HEK293 (cell line): Measurements from ENCODE around the gene EBI3.

Experiments used
- KLF17 ChIP-seq: fragments of 450-650 bp; formaldehyde crosslinking; IDR thresholded peaks from 2 replicates; pipeline ENCODE4 v1.5.1; 2016; ENCODE audit warnings: missing biosample characterization, missing genetic modification characterization
- OVOL3 ChIP-seq: fragments of 450-650 bp; formaldehyde crosslinking; IDR thresholded peaks from 2 replicates; pipeline ENCODE4 v1.5.1; 2016; ENCODE audit warnings: missing biosample characterization, missing genetic modification characterization
- PRDM6 ChIP-seq: fragments of 450-650 bp; formaldehyde crosslinking; IDR thresholded peaks from 2 replicates; pipeline ENCODE4 v1.5.1; 2017; ENCODE audit warnings: missing biosample characterization, missing genetic modification characterization
- RBAK ChIP-seq: fragments of 450-650 bp; formaldehyde crosslinking; IDR thresholded peaks from 2 replicates; pipeline ENCODE4 v1.5.1; 2016; ENCODE audit warnings: missing biosample characterization, missing genetic modification characterization
- YY2 ChIP-seq: fragments of 450-650 bp; formaldehyde crosslinking; IDR thresholded peaks from 2 replicates; pipeline ENCODE4 v1.5.1; 2016; ENCODE audit warnings: missing biosample characterization, missing genetic modification characterization
- ZEB2 ChIP-seq: fragments of 450-650 bp; formaldehyde crosslinking; IDR thresholded peaks from 2 replicates; pipeline ENCODE4 v1.5.1; 2016; ENCODE audit warnings: missing biosample characterization, missing genetic modification characterization
- ZIC2 ChIP-seq: fragments of 450-650 bp; formaldehyde crosslinking; IDR thresholded peaks from 2 replicates; pipeline ENCODE4 v1.5.1; 2016; ENCODE audit warnings: missing biosample characterization, missing genetic modification characterization
- ZNF10 ChIP-seq: fragments of 450-650 bp; formaldehyde crosslinking; IDR thresholded peaks from 2 replicates; pipeline ENCODE4 v1.5.1; 2017; ENCODE audit warnings: missing biosample characterization, missing genetic modification characterization
- ZNF133 ChIP-seq: fragments of 450-650 bp; formaldehyde crosslinking; IDR thresholded peaks from 2 replicates; pipeline ENCODE4 v1.5.1; 2016; ENCODE audit warnings: missing biosample characterization, missing genetic modification characterization
- ZNF174 ChIP-seq: fragments of 450-650 bp; formaldehyde crosslinking; IDR thresholded peaks from 2 replicates; pipeline ENCODE4 v1.5.0; 2017; ENCODE audit warnings: missing biosample characterization, mild to moderate bottlenecking, missing genetic modification characterization
- ZNF2 ChIP-seq: fragments of 450-650 bp; formaldehyde crosslinking; IDR thresholded peaks from 2 replicates; pipeline ENCODE4 v1.5.1; 2016; ENCODE audit warnings: missing biosample characterization, missing genetic modification characterization
- ZNF202 ChIP-seq: fragments of 450-650 bp; formaldehyde crosslinking; IDR thresholded peaks from 2 replicates; pipeline ENCODE4 v1.5.1; 2016; ENCODE audit warnings: missing biosample characterization, missing genetic modification characterization, borderline replicate concordance
- ZNF23 ChIP-seq: fragments of 450-650 bp; formaldehyde crosslinking; IDR thresholded peaks from 2 replicates; pipeline ENCODE4 v1.5.1; 2016; ENCODE audit warnings: missing biosample characterization, missing genetic modification characterization, borderline replicate concordance
- ZNF239 ChIP-seq: fragments of 450-650 bp; formaldehyde crosslinking; IDR thresholded peaks from 2 replicates; pipeline ENCODE4 v1.5.1; 2016; ENCODE audit warnings: missing biosample characterization, missing genetic modification characterization
- ZNF24 ChIP-seq: fragments of 450-650 bp; formaldehyde crosslinking; IDR thresholded peaks from 2 replicates; pipeline ENCODE4 v1.5.1; 2016; ENCODE audit warnings: missing biosample characterization, missing genetic modification characterization
- ZNF324 ChIP-seq: fragments of 450-650 bp; formaldehyde crosslinking; IDR thresholded peaks from 2 replicates; pipeline ENCODE4 v1.5.1; 2016; ENCODE audit warnings: missing biosample characterization, missing genetic modification characterization
- ZNF335 ChIP-seq: fragments of 450-650 bp; formaldehyde crosslinking; conservative IDR thresholded peaks from 2 replicates; pipeline ENCODE4 v1.5.1; 2016; ENCODE audit warnings: missing biosample characterization, missing genetic modification characterization
- ZNF423 ChIP-seq: fragments of 450-650 bp; formaldehyde crosslinking; IDR thresholded peaks from 2 replicates; pipeline ENCODE4 v1.5.1; 2016; ENCODE audit warnings: missing biosample characterization, missing genetic modification characterization
- ZNF623 ChIP-seq: fragments of 450-650 bp; formaldehyde crosslinking; IDR thresholded peaks from 2 replicates; pipeline ENCODE4 v1.5.1; 2016; ENCODE audit warnings: missing biosample characterization, missing genetic modification characterization
- ZNF660 ChIP-seq: fragments of 450-650 bp; IDR thresholded peaks from 2 replicates; pipeline ENCODE4 v1.5.1; 2018; ENCODE audit warnings: missing biosample characterization, mild to moderate bottlenecking, missing genetic modification characterization
- ZNF664 ChIP-seq: fragments of 450-650 bp; formaldehyde crosslinking; IDR thresholded peaks from 2 replicates; pipeline ENCODE4 v1.5.1; 2016; ENCODE audit warnings: missing biosample characterization, missing genetic modification characterization
- ZNF785 ChIP-seq: fragments of 450-650 bp; formaldehyde crosslinking; IDR thresholded peaks from 2 replicates; pipeline ENCODE4 v1.5.1; 2016; ENCODE audit warnings: missing biosample characterization, missing genetic modification characterization
- ZNF830 ChIP-seq: fragments of 450-650 bp; IDR thresholded peaks from 2 replicates; pipeline ENCODE4 v1.5.0; 2018; ENCODE audit warnings: missing biosample characterization, missing genetic modification characterization, low read depth, mild to moderate bottlenecking, moderate library complexity
- TF ChIP-seq, protein P1 (sequence below): fragments of 450-650 bp; formaldehyde crosslinking; IDR thresholded peaks from 2 replicates; pipeline ENCODE4 v1.5.1; 2017; ENCODE audit warnings: missing biosample characterization, missing genetic modification characterization
- TF ChIP-seq, protein P2 (sequence below): fragments of 450-650 bp; formaldehyde crosslinking; IDR thresholded peaks from 2 replicates; pipeline ENCODE4 v1.5.1; 2017; ENCODE audit warnings: missing biosample characterization, missing genetic modification characterization
- TF ChIP-seq, protein P3 (sequence below): fragments of 450-650 bp; formaldehyde crosslinking; IDR thresholded peaks from 2 replicates; pipeline ENCODE4 v1.5.1; 2016; ENCODE audit warnings: missing biosample characterization, missing genetic modification characterization
- TF ChIP-seq, protein P4 (sequence below): fragments of 450-650 bp; formaldehyde crosslinking; IDR thresholded peaks from 2 replicates; pipeline ENCODE4; 2016; ENCODE audit warnings: missing biosample characterization, missing genetic modification characterization

Gene EBI3

GRCh38 chr19:4232614-4233281 is 3.4 kb downstream of the EBI3 start (continued):
- TF ChIP-seq, protein P1, sequence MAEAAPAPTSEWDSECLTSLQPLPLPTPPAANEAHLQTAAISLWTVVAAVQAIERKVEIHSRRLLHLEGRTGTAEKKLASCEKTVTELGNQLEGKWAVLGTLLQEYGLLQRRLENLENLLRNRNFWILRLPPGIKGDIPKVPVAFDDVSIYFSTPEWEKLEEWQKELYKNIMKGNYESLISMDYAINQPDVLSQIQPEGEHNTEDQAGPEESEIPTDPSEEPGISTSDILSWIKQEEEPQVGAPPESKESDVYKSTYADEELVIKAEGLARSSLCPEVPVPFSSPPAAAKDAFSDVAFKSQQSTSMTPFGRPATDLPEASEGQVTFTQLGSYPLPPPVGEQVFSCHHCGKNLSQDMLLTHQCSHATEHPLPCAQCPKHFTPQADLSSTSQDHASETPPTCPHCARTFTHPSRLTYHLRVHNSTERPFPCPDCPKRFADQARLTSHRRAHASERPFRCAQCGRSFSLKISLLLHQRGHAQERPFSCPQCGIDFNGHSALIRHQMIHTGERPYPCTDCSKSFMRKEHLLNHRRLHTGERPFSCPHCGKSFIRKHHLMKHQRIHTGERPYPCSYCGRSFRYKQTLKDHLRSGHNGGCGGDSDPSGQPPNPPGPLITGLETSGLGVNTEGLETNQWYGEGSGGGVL (tag by site-specific recombination) = no peak
- TF ChIP-seq ZNF335 (tag by site-specific recombination) = peak; percentile 37; the same call in 1 of the 2 replicates
- TF ChIP-seq ZNF324 (tag by site-specific recombination) = no peak
- peak; percentile 99 for TF ChIP-seq ZNF24 (tag by site-specific recombination)
- TF ChIP-seq ZNF830 = no peak
- TF ChIP-seq ZNF23 = no peak
- no peak for TF ChIP-seq ZNF2 (tag by site-specific recombination)
- TF ChIP-seq RBAK (tag by site-specific recombination) = no peak
- TF ChIP-seq, protein P2, sequence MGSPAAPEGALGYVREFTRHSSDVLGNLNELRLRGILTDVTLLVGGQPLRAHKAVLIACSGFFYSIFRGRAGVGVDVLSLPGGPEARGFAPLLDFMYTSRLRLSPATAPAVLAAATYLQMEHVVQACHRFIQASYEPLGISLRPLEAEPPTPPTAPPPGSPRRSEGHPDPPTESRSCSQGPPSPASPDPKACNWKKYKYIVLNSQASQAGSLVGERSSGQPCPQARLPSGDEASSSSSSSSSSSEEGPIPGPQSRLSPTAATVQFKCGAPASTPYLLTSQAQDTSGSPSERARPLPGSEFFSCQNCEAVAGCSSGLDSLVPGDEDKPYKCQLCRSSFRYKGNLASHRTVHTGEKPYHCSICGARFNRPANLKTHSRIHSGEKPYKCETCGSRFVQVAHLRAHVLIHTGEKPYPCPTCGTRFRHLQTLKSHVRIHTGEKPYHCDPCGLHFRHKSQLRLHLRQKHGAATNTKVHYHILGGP (tag by site-specific recombination) = no peak
- TF ChIP-seq YY2 (tag by site-specific recombination) = peak; percentile 5; the same call in 1 of the 2 replicates
- no peak for TF ChIP-seq KLF17 (tag by site-specific recombination)
- no peak for TF ChIP-seq ZNF239 (tag by site-specific recombination)
- no peak for TF ChIP-seq ZNF623 (tag by site-specific recombination)
- TF ChIP-seq ZNF785 (tag by site-specific recombination) = no peak
- TF ChIP-seq, protein P3, sequence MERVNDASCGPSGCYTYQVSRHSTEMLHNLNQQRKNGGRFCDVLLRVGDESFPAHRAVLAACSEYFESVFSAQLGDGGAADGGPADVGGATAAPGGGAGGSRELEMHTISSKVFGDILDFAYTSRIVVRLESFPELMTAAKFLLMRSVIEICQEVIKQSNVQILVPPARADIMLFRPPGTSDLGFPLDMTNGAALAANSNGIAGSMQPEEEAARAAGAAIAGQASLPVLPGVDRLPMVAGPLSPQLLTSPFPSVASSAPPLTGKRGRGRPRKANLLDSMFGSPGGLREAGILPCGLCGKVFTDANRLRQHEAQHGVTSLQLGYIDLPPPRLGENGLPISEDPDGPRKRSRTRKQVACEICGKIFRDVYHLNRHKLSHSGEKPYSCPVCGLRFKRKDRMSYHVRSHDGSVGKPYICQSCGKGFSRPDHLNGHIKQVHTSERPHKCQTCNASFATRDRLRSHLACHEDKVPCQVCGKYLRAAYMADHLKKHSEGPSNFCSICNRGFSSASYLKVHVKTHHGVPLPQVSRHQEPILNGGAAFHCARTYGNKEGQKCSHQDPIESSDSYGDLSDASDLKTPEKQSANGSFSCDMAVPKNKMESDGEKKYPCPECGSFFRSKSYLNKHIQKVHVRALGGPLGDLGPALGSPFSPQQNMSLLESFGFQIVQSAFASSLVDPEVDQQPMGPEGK (tag by site-specific recombination) = no peak
- TF ChIP-seq, protein P4, sequence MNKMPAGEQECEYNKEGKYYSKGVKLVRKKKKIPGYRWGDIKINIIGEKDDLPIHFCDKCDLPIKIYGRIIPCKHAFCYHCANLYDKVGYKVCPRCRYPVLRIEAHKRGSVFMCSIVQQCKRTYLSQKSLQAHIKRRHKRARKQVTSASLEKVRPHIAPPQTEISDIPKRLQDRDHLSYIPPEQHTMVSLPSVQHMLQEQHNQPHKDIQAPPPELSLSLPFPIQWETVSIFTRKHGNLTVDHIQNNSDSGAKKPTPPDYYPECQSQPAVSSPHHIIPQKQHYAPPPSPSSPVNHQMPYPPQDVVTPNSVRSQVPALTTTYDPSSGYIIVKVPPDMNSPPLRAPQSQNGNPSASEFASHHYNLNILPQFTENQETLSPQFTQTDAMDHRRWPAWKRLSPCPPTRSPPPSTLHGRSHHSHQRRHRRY (tag by site-specific recombination) = no peak
- TF ChIP-seq ZNF133 (tag by site-specific recombination) = no peak
- no peak for TF ChIP-seq ZNF660 (tag by site-specific recombination)
- TF ChIP-seq ZNF174 (tag by site-specific recombination) = no peak
- no peak for TF ChIP-seq ZNF202
- no peak for TF ChIP-seq ZNF664 (tag by site-specific recombination)
- TF ChIP-seq ZIC2 (tag by site-specific recombination) = peak; percentile 94
- TF ChIP-seq OVOL3 (tag by site-specific recombination) = no peak
- no peak for TF ChIP-seq ZEB2 (tag by site-specific recombination)
- TF ChIP-seq ZNF423 = no peak
- TF ChIP-seq ZNF10 = no peak
- no peak for TF ChIP-seq PRDM6 (tag by site-specific recombination)
